Measurements from ENCODE around the gene IFITM5. TPM values are rescaled to one million over a fixed set of nuclear protein-coding genes. Genes with fewer than 3 reads are reported as not detected.
"Not testable (repeated sequence)": the region's sequence is repeated elsewhere in the genome, so short reads cannot be mapped to it uniquely, and the experiment has no call there.

The IFITM5 gene
- total RNA-seq, 3 donors from 2014 or later, result not detected

GRCh38 chr11:289398-289711 is 10.0 kb downstream of the IFITM5 start:
- peaks cover 14% of the 10 kb centered on the region for H3K4me1 ChIP-seq (ENCODE audit: low read depth)
- no peak overlapping the region for H3K4me3 ChIP-seq
- H3K9me3 ChIP-seq, result no peaks in the 10 kb centered on the region
- ATAC-seq (peak; percentile 3), DNase-seq (peak in 1 of 3 donors; percentile 63)
- intact Hi-C loops (cut with DNase I, micrococcal nuclease), result no loop called here
- TF ChIP-seq CTCF (IDR thresholded peaks at IDR 0.05), result no peak
- no peaks in the 10 kb centered on the region for H3K36me3 ChIP-seq (ENCODE audit: low read depth)

GRCh38 chr11:288478-289397 is 10.6 kb downstream of the IFITM5 start, which contains the start of gene PGGHG:
Gene PGGHG, plus strand, starts transcription at chr11:289126. Its CDS starts 691 bp downstream, at chr11:289817.
- peak; percentile 90 for ATAC-seq
- no peaks in the 10 kb centered on the region for H3K9me3 ChIP-seq
- intact Hi-C loops (cut with DNase I, micrococcal nuclease), result no loop called here
- H3K4me1 ChIP-seq (ENCODE audit: low read depth), result peaks cover 14% of the 10 kb centered on the region
- no peak for TF ChIP-seq CTCF (IDR thresholded peaks at IDR 0.05)
- H3K4me3 ChIP-seq, result peak within 1 kb of the TSS; percentile 19
- peak; percentile 83 to 88 (median 88) for DNase-seq
- H3K36me3 ChIP-seq (ENCODE audit: low read depth), result no peaks in the 10 kb centered on the region

GRCh38 chr11:287821-288477 is 11.4 kb downstream of the IFITM5 start:
- no peak for TF ChIP-seq CTCF (IDR thresholded peaks at IDR 0.05)
- DNase-seq, result peak in 2 of 3 donors; percentile 56 to 74
- Histone ChIP-seq H3K36me3 (ENCODE audit: low read depth) (no peaks in the 10 kb centered on the region), H3K4me1 (ENCODE audit: low read depth) (peaks cover 14% of the 10 kb centered on the region), H3K4me3 (peak overlapping the region; percentile 19), H3K9me3 (no peaks in the 10 kb centered on the region)
- peak; percentile 40 for ATAC-seq
- intact Hi-C loops (cut with DNase I, micrococcal nuclease), result no loop called here

- intact Hi-C loops (cut with DNase I, micrococcal nuclease); H3K9me3 ChIP-seq; H3K36me3 ChIP-seq (ENCODE audit: low read depth); ATAC-seq; H3K4me3 ChIP-seq: not testable (repeated sequence)
- peak; percentile 43 to 81 (median 49) for DNase-seq
- peaks cover 14% of the 10 kb centered on the region for H3K4me1 ChIP-seq (ENCODE audit: low read depth)
These were observed 12.1 kb downstream of the IFITM5 start for GRCh38 chr11:286977-287820.

GRCh38 chr11:285894-286220 is 13.5 kb downstream of the IFITM5 start:
- Histone ChIP-seq H3K36me3 (ENCODE audit: low read depth) (no peaks in the 10 kb centered on the region), H3K4me1 (ENCODE audit: low read depth) (peaks cover 23% of the 10 kb centered on the region), H3K4me3 (no peak overlapping the region), H3K9me3 (no peaks in the 10 kb centered on the region)
- DNase-seq (no peak), ATAC-seq (no peak)
- no peak for TF ChIP-seq CTCF (IDR thresholded peaks at IDR 0.05)
- intact Hi-C loops (cut with DNase I, micrococcal nuclease), result no loop called here

Data from mucosa of descending colon (tissue), 3 donors.